Mesodermal cell (in vitro differentiated cells): ENCODE measurements around the gene CRTC3.

Experiments used
- H3K27ac ChIP-seq: 2 replicates; pipeline ENCODE4 v1.7.0; 2013; ENCODE audit warnings: mild to moderate bottlenecking, low read depth, low read length, moderate library complexity; ENCODE audit not compliant: severe bottlenecking
- H3K36me3 ChIP-seq: 2 replicates; pipeline ENCODE4 v1.7.1; 2013; ENCODE audit warnings: mild to moderate bottlenecking, low read length, moderate library complexity; ENCODE audit not compliant: control insufficient read depth, insufficient read depth
- H3K4me1 ChIP-seq: one replicate; pipeline ENCODE4 v1.7.1; 2013; ENCODE audit warnings: mild to moderate bottlenecking, low read length; ENCODE audit not compliant: insufficient read depth, control insufficient read depth, poor library complexity, severe bottlenecking
- H3K4me3 ChIP-seq: 2 replicates; pipeline ENCODE4 v1.7.0; 2013; ENCODE audit warnings: low read length, control low read depth, mild to moderate bottlenecking; ENCODE audit not compliant: insufficient read depth, poor library complexity, severe bottlenecking; ENCODE audit errors: extremely low read depth
- H3K9me3 ChIP-seq: 2 replicates; pipeline ENCODE4 v1.7.1; 2013; ENCODE audit warnings: mild to moderate bottlenecking, low read length, moderate library complexity; ENCODE audit not compliant: control insufficient read depth
- WGBS, 2 experiments: methylation state at CpG; one replicate each; pipeline ENCODE4 v1.1.5; 2013; ENCODE audit warnings: missing lambda C conversion rate in 2 of 2; ENCODE audit not compliant: insufficient coverage in 2 of 2; 5-methylcytosine and 5-hydroxymethylcytosine counted together

The CRTC3 gene

DNA sequence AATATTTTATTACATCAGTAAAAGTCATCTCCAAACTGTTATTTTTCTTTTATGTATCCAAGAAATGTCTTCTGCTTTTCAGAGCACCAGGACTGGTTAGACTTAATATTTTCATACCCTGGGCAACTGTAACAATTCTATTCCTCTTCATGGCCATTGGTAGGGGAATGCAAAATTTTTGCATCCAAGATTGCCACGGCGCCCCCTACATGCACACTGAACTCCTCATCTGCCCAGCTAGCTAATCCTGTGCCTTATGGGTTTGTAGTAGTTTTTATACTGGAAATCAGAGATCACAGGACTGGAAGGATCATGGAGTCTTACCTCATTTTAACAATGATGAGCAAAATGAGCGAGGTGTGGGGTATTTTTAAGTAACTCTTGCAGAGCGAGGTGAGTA is 74.2 kb downstream of the CRTC3 start:
- H3K4me3 ChIP-seq = no peak overlapping the region
- no peaks in the 10 kb centered on the region for H3K4me1 ChIP-seq
- 90 to 92% methylated on average over 2 of the region's 4 CpGs for WGBS, 2 experiments
- no peak overlapping the region for H3K27ac ChIP-seq
- no peaks in the 10 kb centered on the region for H3K9me3 ChIP-seq
- H3K36me3 ChIP-seq = peaks cover 6% of the 10 kb centered on the region

DNA sequence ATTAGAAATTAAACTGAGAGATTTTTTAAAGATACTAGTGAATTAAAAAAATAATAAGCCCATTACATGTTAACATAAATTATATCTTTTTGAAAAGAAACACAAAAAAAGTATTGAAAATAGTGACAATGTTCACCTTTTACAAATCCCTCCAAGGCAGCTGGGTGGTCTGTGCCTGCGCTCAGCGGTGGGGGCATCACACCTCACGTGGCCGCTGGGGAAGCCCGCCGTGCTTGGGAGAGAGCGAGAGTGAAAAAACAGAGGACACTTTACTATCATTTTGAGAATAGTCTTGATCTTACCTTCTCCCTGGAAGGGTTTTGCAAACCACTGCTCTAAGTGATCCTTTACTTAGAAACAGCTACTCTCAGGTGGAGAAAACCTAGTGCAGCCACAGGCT is 76.9 kb downstream of the CRTC3 start:
- H3K4me1 ChIP-seq = no peaks in the 10 kb centered on the region
- H3K27ac ChIP-seq = no peak overlapping the region
- 80 to 88% methylated on average over 4 of the region's 7 CpGs for WGBS, 2 experiments
- H3K9me3 ChIP-seq = no peaks in the 10 kb centered on the region
- H3K36me3 ChIP-seq = peaks cover 6% of the 10 kb centered on the region
- no peak overlapping the region for H3K4me3 ChIP-seq

DNA sequence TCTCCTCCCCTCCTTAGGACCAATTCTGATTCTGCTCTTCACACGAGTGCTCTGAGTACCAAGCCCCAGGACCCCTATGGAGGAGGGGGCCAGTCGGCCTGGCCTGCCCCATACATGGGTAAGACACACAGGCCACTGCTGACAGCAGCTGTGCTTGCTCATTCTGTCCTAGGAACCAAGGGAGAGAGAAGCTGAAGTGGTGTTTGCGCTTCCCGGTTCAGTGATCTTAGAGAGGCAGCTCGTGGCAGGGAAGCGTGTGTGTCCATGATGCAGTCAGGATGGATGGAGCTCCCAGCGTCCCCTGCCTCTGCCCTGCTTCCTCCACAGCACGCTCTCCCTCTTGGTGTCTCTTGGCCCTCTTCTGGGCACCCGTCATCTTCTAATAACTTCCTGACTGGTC is 77.6 kb downstream of the CRTC3 start:
- Histone ChIP-seq H3K9me3 (no peaks in the 10 kb centered on the region), H3K4me3 (no peak overlapping the region), H3K27ac (no peak overlapping the region), H3K4me1 (no peaks in the 10 kb centered on the region), H3K36me3 (peaks cover 11% of the 10 kb centered on the region)
- WGBS, 2 experiments = 79 to 87% methylated on average over 9 of the region's 9 CpGs

DNA sequence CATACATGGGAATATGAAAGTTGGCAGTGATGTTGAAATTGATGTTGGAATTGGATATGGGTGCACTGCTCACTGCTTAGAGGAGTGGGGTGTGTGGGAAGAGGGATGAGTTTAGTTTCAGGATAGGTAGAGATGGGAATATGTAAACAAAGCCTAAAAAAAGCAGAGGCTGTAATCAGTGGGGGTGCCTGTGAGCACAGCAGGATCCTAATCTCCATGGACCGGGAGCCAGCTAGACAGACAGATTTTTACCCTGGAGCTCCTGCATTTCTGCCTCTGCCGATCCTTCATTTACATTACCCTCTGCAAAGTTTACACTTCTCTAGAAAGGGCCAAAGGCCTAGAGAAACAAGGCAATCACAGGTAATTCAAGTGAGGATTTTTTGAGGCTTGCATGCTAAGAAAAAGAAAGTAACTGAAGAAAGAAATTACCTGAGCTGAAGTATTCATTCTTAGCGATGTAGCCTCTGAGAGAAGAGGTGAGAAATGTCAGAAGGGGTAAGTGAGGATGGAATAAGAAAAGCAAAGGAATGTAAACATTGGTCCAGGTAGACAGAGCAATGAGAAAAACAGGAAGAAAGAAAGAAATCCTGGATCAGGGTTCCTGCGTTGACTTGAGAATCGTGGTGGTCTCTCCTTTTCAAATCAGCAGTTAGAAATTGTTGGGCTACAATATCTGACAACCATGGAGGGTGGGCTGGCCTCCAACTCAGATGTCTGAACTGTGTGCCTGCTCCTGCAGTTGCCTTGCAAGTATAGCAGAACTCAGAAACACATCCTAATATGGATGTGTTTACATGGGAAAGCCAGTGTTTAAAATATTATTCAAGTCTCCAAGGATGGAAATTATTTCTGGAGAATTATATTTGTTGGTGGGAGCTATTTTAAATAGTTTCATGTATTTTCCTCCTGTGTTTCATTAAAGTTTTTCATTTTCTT is 79.8 kb downstream of the CRTC3 start:
- Histone ChIP-seq H3K9me3 (no peaks in the 10 kb centered on the region), H3K36me3 (peaks cover 13% of the 10 kb centered on the region), H3K4me3 (no peak overlapping the region), H3K27ac (no peak overlapping the region), H3K4me1 (no peaks in the 10 kb centered on the region)
- WGBS, 2 experiments = 15 to 40% methylated on average over 2 to 5 of the region's 5 CpGs

DNA sequence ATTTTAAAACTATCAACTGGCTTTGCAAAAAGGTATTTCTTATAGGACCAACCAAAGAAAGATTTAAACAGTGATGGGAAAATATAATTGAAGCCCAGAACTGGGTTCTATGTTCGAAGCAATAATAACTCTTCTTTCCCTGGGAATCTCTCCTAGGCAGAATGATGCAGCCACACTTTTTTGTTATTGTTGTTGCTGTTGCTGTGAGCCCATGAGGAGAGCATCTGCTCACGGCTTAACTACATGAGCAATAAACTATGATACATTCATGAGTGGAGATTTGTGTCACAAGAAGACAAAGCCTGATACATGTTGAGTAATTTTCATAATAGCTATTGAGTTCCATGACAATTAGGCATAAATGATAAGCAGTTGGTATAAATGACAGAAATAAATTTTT is 80.5 kb downstream of the CRTC3 start:
- H3K36me3 ChIP-seq = peaks cover 14% of the 10 kb centered on the region
- H3K4me3 ChIP-seq = no peak overlapping the region
- WGBS, 2 experiments = 100% methylated on average over 1 of the region's 2 CpGs; no CpG with 5 or more reads in 1 of the 2 experiments
- no peak overlapping the region for H3K27ac ChIP-seq
- H3K4me1 ChIP-seq = no peaks in the 10 kb centered on the region
- H3K9me3 ChIP-seq = no peaks in the 10 kb centered on the region

DNA sequence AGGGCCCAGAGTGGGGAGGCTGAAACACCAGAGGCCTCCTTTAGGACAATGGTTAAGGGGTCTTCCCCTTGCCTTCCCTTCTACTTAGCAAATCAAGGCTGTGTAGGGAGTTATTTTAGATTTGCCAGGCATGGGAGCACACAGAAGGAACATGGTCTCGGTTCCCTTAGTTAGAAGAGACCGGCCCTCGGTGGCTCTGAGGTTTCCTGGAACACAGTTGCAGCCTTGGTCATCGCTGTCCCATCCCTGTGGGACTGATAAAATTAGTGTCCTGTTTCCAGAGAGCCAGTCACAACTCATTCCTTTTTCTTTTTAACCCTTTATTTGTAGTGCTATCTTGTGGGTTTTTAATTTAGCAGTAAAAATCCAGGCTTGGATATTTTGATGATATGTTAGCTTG is 81.4 kb downstream of the CRTC3 start:
- H3K36me3 ChIP-seq = peaks cover 18% of the 10 kb centered on the region
- no peak overlapping the region for H3K4me3 ChIP-seq
- no peak overlapping the region for H3K27ac ChIP-seq
- H3K9me3 ChIP-seq = no peaks in the 10 kb centered on the region
- no peaks in the 10 kb centered on the region for H3K4me1 ChIP-seq
- WGBS, 2 experiments = 92 to 100% methylated on average over 1 to 4 of the region's 4 CpGs

DNA sequence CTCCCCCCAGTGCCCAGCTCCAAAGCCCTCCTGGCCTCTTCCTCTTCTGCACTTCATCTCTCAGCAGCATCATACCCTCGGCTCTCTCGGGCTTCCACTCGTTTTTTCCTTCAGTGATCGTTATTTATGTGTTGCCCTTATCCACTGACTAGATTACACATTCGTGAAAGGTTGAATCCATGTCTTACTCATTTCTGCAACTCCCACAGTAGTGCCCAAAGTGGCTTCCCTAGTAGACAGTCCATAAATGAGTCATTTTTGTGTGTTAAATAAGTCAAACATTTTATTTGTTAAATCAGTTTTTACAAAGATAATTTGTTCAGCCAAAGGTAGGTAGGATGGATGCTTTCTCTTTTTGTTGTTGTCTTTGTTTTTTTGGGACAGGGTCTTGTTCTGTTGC is 87.4 kb downstream of the CRTC3 start:
- H3K4me1 ChIP-seq = no peaks in the 10 kb centered on the region
- no peak overlapping the region for H3K4me3 ChIP-seq
- whole genome bisulfite sequencing, 2 experiments = 92 to 96% methylated on average over 5 of the region's 5 CpGs
- no peaks in the 10 kb centered on the region for H3K9me3 ChIP-seq
- no peak overlapping the region for H3K27ac ChIP-seq
- peaks cover 24% of the 10 kb centered on the region for H3K36me3 ChIP-seq

DNA sequence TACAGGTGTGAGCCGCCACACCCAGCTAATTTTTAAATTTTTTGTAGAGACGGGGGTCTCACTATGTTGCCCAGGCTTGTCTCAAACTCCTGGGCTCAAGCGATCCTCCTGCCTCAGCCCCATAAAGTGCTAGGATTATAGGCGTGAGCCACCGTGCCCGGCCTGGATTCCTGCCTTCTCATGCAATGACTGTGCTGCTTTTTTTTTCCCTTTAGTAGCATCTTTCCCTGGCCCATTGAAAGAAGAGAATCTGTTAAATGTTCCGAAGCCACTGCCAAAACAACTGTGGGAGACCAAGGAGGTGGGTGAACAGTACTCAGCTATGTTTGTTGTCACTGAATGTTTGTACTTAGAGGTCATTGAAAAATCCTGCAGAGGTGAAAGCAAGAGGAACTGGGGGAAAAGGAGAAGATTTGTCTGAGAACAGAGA is 88.0 kb downstream of the CRTC3 start:
- H3K9me3 ChIP-seq = no peaks in the 10 kb centered on the region
- no peaks in the 10 kb centered on the region for H3K4me1 ChIP-seq
- H3K4me3 ChIP-seq = no peak overlapping the region
- 90% methylated on average over 6 to 7 of the region's 7 CpGs for WGBS, 2 experiments
- no peak overlapping the region for H3K27ac ChIP-seq
- peaks cover 22% of the 10 kb centered on the region for H3K36me3 ChIP-seq

DNA sequence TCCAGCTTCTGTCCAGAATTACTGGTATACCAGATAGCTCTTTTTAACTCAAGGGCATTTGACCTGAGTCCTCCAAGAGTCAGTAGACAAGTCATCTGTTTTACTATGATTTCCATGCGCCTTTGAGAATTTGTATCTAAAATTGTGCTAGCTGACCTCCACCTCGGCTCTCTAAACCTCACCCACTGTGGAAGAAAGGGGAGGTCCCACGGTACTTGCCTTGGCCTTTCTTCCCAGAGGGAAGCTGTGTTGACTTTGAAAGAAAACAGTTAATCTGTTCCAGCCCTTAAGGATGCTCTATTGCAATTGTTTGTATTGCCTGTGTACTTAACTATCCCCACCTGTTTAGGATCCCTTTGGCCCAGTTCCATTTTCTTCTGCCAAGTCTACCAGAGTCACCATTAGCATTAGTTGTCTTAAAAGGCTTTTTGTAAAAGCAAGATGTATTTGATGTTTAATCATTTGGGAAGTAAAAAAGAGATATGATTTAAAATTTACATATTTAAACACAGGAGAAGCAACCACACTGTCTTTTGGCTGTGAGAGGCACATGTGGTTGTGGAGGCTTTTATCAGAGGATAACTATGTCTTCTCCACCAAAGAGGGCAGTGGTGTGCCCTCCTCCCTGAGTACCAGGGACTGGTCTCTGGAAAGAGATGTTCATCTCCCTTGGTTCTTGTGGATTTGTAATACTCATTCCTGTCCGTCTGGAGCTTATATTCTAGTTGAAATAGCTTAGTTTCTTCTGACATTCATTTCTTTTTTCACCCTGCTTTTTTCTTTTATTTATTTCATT is 88.8 kb downstream of the CRTC3 start:
- Histone ChIP-seq H3K36me3 (peaks cover 22% of the 10 kb centered on the region), H3K4me3 (no peak overlapping the region), H3K9me3 (no peaks in the 10 kb centered on the region), H3K27ac (no peak overlapping the region), H3K4me1 (no peaks in the 10 kb centered on the region)
- 100% methylated on average over 2 of the region's 4 CpGs; no CpG with 5 or more reads in 1 of the 2 experiments for WGBS, 2 experiments

DNA sequence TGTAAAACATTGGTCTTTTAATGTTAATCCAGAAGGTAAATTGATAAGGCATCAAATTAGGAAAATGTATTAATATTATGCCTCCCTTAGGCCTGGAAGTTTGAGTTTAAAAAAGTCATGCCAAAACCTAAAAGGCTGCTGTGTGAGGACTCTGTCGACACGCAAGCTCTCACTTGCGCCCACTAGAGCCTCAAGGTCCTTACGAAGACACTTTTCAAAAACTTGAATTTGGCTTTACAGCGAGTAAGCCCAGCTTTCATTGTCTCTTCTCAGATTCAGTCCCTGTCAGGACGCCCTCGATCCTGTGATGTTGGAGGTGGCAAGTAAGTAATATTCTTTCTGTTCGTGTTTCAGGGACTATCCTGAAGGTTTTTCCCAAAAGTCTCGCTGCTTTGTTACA is 89.7 kb downstream of the CRTC3 start:
- Histone ChIP-seq H3K36me3 (peaks cover 22% of the 10 kb centered on the region), H3K27ac (no peak overlapping the region), H3K9me3 (no peaks in the 10 kb centered on the region), H3K4me1 (no peaks in the 10 kb centered on the region), H3K4me3 (no peak overlapping the region)
- WGBS, 2 experiments = 92 to 94% methylated on average over 6 to 9 of the region's 9 CpGs
